Measurements from ENCODE around the gene TANGO2. TPM values are rescaled to one million over a fixed set of nuclear protein-coding genes. Genes with fewer than 3 reads are reported as not detected.

TANGO2 gene
- total and polyA plus RNA-seq, 2 of the 8 experiments (the other 6 are each of a cell fraction or from before 2014, with no cell fraction given) = 10.1 to 18.4 TPM

GRCh38 chr22:20091690-20092476, 71.0 kb downstream of the TANGO2 start:
- Histone ChIP-seq H3K14ac (ENCODE audit: insufficient read length) (no peak overlapping the region), H3K79me1 (ENCODE audit: low read depth, low read length) (peaks cover 12% of the 10 kb centered on the region), H2BK12ac (ENCODE audit: low read depth, low read length) (no peak overlapping the region), H2BK15ac (ENCODE audit: low read length) (no peak overlapping the region), H3K9ac (replicated peaks in 1 of 4; ENCODE audit: extremely low read depth in 1 of 4, low read depth in 3 of 4, low read length in 3 of 4) (no peak overlapping the region), H2BK20ac (ENCODE audit: low read length) (no peak overlapping the region), H3K27ac (ENCODE audit: low read depth, low read length) (no peak overlapping the region), H4K5ac (ENCODE audit: insufficient read length, low read depth, low read length) (no peak overlapping the region), H3K18ac (ENCODE audit: extremely low read depth, low read length) (no peak overlapping the region), H3K4me3 (ENCODE audit: extremely low read depth in 1 of 4, insufficient read depth in 2 of 4, low read depth in 3 of 4, low read length in 4 of 4) (no peak overlapping the region), H3K23ac (ENCODE audit: insufficient read length) (no peak overlapping the region), H3K79me2 (ENCODE audit: control insufficient read depth in 1 of 2, insufficient read depth in 2 of 2, low read length in 2 of 2) (peaks cover 0 to 16% of the 10 kb centered on the region in 2 experiments; a peak in 1 of 4 replicates), H3K9me3 (ENCODE audit: insufficient read depth in 2 of 2, low read depth in 1 of 2, low read length in 1 of 2) (no peaks in the 10 kb centered on the region; a peak in 1 of 4 replicates), H3K36me3 (ENCODE audit: control insufficient read depth in 2 of 4, insufficient read depth in 4 of 4, low read length in 3 of 4) (peaks cover 67 to 97% (median 87%) of the 10 kb centered on the region in 4 experiments), H2BK120ac (replicated peaks; ENCODE audit: low read depth, low read length) (no peak overlapping the region), H4K20me1 (replicated peaks in 1 of 2; ENCODE audit: control insufficient read depth in 1 of 2, insufficient read depth in 2 of 2, low read length in 2 of 2) (peaks cover 18 to 42% of the 10 kb centered on the region in 2 experiments), H2AK5ac (ENCODE audit: low read depth, low read length) (no peak overlapping the region), H3K56ac (replicated peaks; ENCODE audit: insufficient read length, low read depth, low read length) (no peak overlapping the region), H4K91ac (replicated peaks; ENCODE audit: insufficient read length, low read length) (no peak overlapping the region), H2BK5ac (ENCODE audit: low read depth, low read length) (no peak overlapping the region), H3K27me3 (replicated peaks in 1 of 4; ENCODE audit: control insufficient read depth in 3 of 4, extremely low read depth in 1 of 4, insufficient read depth in 3 of 4, low read length in 3 of 4) (no peaks in the 10 kb centered on the region), H3K4ac (replicated peaks; ENCODE audit: insufficient read length, low read depth, low read length) (no peak overlapping the region), H3K4me2 (ENCODE audit: insufficient read depth in 1 of 2, low read depth in 2 of 2, low read length in 2 of 2) (no peak overlapping the region), H2AFZ (ENCODE audit: low read length) (no peak overlapping the region), H3K4me1 (replicated peaks in 1 of 4; ENCODE audit: control insufficient read depth in 3 of 4, insufficient read depth in 4 of 4, low read length in 3 of 4) (no peaks in the 10 kb centered on the region), H3K23me2 (ENCODE audit: low read depth, low read length) (no peaks in the 10 kb centered on the region), H4K8ac (ENCODE audit: extremely low read depth, insufficient read depth, low read length) (peak overlapping the region; percentile 31; the same call in 1 of the 2 replicates)
- ChIA-PET POLR2A (ENCODE audit: partially characterized antibody) (interaction anchor here (1.6 to 29.4 kb wide), 3 partner anchors 8 to 20 kb away, joined by 5 to 598 read pairs (median 16); partner anchors contain the start of genes RANBP1 and TRMT2A), CTCF (ENCODE audit: partially characterized antibody) (interaction anchor here (1.1 to 2.8 kb wide), 2 partner anchors 14 to 19 kb away, joined by 4 to 16 read pairs; no protein-coding TSS in a partner anchor)
- DNase-seq (ENCODE audit: low read depth in 1 of 2, low spot score in 2 of 2) (no peak), FAIRE-seq (no peak)
- WGBS, 2 experiments (ENCODE audit: extremely low coverage in 1 of 2, insufficient coverage in 1 of 2, insufficient read length in 1 of 2, insufficient replicate concordance in 2 of 2, low coverage in 1 of 2, low lambda C conversion rate in 2 of 2, missing lambda C conversion rate in 1 of 2) = 95% methylated on average over 13 of the region's 16 CpGs; no CpG with 5 or more reads in 1 of the 2 experiments
- TF ChIP-seq JUN (IDR thresholded peaks at IDR 0.05; ENCODE audit: low read depth, low read length) (no peak), SP2 (IDR thresholded peaks at IDR 0.05; ENCODE audit: low read length) (no peak), EP300 (IDR thresholded peaks at IDR 0.05; ENCODE audit: borderline replicate concordance in 1 of 2, low read depth in 2 of 2, low read length in 2 of 2) (no peak), TBP (IDR thresholded peaks at IDR 0.05; ENCODE audit: low read depth, low read length) (no peak), TEAD4 (IDR thresholded peaks at IDR 0.05; ENCODE audit: low read depth, low read length) (no peak), PHF8 (conservative IDR thresholded peaks at IDR 0.05; ENCODE audit: low read depth, low read length) (no peak), TAF1 (IDR thresholded peaks at IDR 0.05; ENCODE audit: low read depth, low read length) (no peak), GTF2F1 (IDR thresholded peaks at IDR 0.05; ENCODE audit: borderline replicate concordance, low read depth, low read length) (no peak), TAF7 (optimal IDR thresholded peaks at IDR 0.05; ENCODE audit: borderline replicate concordance, low read depth, low read length) (no peak), POLR2AphosphoS5 (IDR thresholded peaks at IDR 0.05; ENCODE audit: low read depth, low read length) (no peak), ASH2L (IDR thresholded peaks at IDR 0.05; ENCODE audit: low read length) (no peak), ZNF274 (IDR thresholded peaks at IDR 0.05; ENCODE audit: borderline replicate concordance, extremely low read depth, low read length) (no peak), EGR1 (IDR thresholded peaks at IDR 0.05; ENCODE audit: borderline replicate concordance, low read depth, low read length) (no peak)

All from H1 (cell line).